Activated CD4-positive, alpha-beta T cell treated with anti-CD3 and anti-CD28 coated beads, Interleukin-2, amount 50 U/mL, for 16 hours (primary cell): ENCODE results near the gene LDLRAD4.
A peak's percentile ranks its signal among the peaks of the same experiment; 100 is the strongest.

Experiments used
- DNase-seq: peaks from one replicate; pipeline ENCODE4 v3.0.0-alpha.2; 2020

The LDLRAD4 gene

DNA sequence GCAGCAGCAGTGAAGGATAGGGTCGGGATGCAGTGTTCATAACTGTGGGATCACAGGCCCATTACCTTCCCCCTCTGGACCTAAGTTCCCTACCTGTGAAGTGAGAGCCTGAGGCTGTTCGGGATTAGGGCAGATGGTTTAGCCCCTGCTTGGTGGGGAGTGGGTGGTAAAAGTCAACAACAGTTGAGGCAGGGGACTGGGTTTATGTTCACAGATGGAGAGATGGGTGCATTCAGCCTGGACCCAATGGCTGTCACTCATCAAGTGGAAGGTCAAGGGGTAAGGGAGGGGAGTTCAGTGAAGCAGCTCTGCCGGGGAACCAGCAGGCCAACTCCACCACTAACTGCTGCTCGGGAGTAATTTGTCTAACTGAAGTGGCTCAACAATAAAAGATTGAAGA lies 327.4 kb downstream of the LDLRAD4 start:
- no peak for DNase-seq

DNA sequence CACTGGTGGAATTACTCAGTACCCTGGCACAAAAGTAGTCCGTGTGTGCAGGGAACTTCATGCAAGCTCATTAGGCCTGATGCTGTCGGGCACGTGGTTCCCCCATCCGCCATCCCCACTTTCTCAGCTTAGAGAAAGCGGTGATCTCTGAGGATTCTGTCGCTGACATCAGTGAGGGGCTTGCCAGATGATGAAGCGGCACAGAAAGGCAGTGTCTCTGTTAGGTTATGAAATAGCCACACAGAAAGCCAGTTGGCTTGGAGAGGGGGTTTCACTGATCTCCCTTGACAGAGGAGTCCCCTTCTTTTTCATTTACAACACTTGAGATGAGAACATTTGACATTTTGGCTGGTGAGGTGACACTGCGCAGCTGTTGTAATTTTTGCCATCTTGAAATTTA lies 328.1 kb downstream of the LDLRAD4 start:
- no peak for DNase-seq

DNA sequence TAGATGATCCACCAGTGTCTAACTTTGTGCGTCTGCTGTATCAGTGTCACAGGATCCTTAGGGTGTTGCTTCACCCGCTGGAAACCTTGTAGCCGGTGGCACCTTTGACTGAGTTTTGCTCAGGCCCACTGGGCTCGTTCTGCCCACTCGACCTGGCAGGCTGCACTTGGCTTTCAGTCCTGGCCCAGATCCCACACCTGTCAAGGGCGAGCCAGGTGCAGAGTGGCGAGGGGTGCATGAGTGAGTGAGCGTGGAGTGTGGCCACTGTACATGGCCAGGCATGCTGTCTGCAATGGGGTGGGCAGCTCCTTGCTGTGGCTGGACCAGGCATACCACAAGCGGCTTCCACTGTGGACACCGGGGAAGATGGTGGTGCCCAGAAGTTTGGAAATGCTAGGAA lies 328.8 kb downstream of the LDLRAD4 start:
- no peak for DNase-seq

DNA sequence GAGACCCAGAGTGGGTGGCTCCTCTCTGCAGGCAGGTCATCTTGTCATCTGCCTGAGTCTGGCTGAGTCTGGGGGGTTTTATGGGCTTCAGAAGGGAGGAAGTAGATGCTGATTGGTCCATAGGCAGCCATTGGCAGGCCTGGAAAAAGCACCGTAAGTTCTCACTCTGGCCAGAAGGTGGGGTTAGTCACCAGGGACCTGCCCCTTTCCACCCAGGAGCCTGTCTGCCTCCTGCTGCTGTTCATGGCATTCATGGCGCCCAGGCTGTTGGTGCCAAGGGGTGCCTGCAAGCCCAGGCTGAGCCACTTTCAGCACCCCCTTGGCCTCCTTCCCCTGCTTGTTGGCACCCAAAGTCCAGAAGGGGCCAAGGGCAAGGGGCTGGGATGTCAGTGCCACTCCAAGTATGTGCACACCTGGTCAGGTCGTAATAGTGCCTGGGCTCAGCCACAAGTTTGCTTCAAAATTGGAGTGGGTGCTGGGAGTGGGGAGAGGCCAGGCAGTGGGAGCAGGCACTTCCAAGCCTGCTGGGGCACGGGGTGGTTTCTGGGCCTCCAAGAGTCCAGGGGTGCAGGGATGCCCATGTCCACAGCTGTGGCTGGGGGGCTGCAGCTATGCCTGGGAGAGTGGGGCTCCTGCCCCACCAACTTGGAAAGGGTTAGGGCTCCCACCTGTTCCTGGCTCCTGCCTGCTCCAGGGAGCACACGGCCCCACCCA lies 329.7 kb downstream of the LDLRAD4 start:
- DNase-seq, result no peak

GRCh38 chr18:13548966-13549879 lies 330.7 kb downstream of the LDLRAD4 start:
- DNase-seq, result no peak

DNA sequence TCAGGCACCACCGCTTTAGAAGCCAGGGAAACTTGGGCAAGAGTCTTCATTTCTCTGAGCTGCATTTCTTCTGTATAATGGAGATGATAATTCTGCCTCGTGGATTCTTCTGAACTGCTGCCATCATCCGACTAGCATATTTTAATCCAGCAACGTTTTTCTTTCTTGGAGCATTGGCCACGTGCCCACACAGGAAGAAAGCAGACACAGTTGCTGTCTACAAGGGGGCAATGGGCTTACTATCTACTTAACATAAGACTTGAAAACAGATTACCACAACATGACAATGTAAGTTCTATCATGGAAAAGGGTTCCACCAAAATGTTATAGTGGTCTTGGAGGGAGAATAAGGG lies 331.3 kb downstream of the LDLRAD4 start:
- no peak for DNase-seq

DNA sequence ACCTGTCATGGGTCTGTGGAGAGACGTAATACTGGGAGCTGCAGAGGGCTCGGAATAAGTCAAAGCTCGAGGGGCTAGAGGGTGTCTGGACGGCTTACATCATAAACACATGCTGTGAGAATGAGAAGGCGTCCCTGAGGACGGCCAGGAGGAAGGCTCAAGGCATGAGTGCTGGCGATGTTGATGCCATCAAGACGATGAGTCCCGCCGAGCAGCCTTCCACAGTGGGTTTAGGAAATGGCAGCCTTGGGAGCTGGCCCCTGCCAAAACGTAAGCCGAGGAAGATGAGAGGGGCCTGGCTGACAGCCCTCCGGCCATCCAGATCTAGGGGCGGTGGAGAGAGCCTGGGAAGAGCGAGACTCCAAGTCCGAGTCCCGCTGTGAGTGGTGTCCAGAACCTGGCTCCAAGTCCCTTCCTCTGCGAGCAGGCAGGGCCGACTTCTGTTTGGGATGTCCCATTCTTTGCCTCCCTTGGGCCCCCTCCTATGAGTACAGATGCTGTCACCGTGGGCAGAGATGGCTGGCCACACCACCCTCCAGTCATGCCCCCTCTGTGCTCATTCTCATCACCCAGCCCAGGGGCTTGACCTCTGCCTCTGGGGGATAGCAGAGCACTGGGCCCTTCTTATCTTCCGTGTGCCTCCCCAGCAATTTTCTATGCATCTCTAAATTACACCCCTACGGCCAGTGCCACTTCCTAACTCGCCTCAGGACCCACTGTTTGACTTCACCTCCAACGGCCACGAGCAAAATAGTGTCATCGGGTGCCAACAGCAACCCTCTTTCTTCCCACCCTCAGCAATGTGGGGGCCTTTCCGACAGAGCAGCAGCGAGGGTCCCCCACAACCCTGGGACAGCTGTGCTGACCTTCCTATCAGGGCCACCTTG lies 332.1 kb downstream of the LDLRAD4 start:
- no peak for DNase-seq

DNA sequence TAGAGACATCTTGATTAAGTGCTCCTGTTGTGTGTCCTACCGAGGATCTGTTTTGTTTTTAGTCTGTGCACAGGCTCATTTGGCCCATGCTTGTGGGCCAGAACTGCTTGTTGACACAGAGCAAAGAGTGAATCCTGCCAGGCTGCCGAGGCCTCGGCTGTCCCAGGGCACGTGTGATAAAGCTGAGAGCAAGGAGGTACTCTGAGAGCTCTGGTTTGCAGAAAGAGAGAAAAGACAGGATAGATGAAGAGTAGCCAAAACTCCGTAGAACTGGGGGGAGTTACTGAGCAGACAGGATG lies 332.7 kb downstream of the LDLRAD4 start:
- DNase-seq, result no peak

GRCh38 chr18:13551841-13552733 lies 333.5 kb downstream of the LDLRAD4 start:
- DNase-seq, result no peak

- no peak for DNase-seq
Observed at GRCh38 chr18:13553449-13553848, 334.9 kb downstream of the LDLRAD4 start.

- no peak for DNase-seq
Observed at GRCh38 chr18:13555192-13555591, 336.6 kb downstream of the LDLRAD4 start.

DNA sequence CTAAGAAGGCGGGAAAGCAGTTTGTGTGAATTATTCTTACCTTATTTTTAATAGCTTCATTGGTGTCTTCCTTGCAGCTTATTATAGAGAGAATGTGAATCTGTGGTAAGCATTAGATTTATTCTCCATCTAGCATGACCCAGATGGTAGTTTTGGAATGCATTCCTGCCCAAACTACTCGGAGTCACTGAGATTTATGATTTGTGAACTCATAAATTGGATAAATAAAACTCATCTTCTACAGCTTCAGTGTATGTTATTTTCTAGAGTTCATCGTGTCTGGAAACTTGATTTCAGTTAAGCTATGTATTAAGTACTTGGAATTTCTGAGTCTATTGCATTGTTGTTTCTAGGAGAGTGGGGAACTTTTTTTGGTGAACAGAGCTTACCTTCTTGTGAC lies 337.3 kb downstream of the LDLRAD4 start:
- no peak for DNase-seq

- no peak for DNase-seq
Observed at GRCh38 chr18:13556502-13556901, 337.9 kb downstream of the LDLRAD4 start.

GRCh38 chr18:13558124-13558523 lies 339.6 kb downstream of the LDLRAD4 start:
- peak; percentile 58 for DNase-seq

DNA sequence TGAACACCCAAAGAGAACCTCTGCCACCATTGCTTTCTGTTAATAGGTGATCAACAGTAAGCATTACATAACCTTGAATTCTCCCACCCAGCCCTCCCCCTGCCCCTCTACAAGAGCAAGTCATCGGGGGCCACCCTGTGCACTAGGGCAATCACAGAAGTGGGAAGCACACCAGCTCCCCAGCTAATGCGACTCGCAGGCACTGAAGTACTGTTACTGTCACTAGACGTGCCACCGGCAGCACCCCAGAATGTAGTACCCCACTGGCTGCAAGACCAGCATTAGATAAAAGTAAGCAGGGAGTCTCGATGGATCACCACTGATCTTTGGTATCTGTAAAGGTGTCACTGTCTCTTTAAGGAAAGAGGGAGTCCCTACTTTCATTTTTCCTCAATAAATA lies 340.2 kb downstream of the LDLRAD4 start:
- DNase-seq, result no peak

- DNase-seq, result no peak
Observed at GRCh38 chr18:13559754-13560153, 341.2 kb downstream of the LDLRAD4 start.

GRCh38 chr18:13560306-13560705 lies 341.7 kb downstream of the LDLRAD4 start:
- no peak for DNase-seq

DNA sequence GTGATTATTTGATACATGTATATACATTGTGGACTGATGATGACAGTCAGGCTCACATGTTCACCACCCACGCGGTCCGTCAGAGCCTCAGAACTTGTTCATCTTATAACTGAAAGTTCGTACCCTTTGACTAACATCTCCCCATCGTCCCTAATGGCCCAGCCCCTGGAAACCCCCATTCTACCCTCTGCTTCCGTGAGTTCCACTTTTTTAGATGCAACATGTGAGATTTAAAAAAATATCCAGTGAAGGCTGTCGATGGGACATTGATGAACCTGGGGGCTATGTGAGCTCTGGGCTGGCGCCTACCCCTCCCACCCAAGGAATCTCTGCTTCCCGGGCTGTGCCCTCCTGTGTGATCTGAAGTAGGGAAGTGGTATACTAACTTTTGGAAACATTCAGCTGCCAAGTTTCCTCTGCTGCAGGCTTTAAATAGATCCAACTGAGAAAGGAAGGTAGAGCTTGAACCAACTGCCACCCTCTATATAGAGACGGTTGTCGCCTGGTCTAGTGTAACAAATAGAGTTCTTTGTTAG lies 344.0 kb downstream of the LDLRAD4 start:
- DNase-seq, result peak; percentile 84

DNA sequence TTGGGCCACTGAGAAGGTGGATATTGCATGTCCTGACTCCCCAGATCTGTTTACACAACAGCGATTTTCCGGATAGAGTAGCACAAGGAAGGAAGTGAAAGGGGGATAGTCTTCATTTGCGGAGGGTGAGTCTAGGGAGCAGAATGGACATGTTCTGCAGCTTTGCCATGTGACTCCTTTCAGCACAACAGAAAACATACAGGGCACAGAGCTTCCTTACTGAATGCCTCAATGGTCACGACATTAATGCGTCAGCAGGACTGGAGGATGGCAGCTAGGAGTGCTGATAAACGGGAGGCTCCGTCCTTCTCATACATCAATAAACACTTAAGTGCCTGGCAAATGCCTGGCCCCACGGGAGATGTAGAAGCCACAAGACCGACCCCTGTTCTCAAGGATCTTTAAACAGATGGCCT lies 344.8 kb downstream of the LDLRAD4 start:
- DNase-seq, result no peak

- no peak for DNase-seq
Observed at GRCh38 chr18:13564579-13564978, 346.0 kb downstream of the LDLRAD4 start.

- no peak for DNase-seq
Observed at GRCh38 chr18:13565228-13565627, 346.7 kb downstream of the LDLRAD4 start.
